IPS DF 6.9 (cell line): ENCODE results near the gene PTPRU.

ENCODE experiments used
- DNase-seq: peaks from one replicate; pipeline ENCODE4 v3.0.0-alpha.2; 2013; ENCODE audit warnings: low read depth, low spot score
- H3K27ac ChIP-seq: one replicate; pipeline ENCODE4 v1.5.1; 2013; ENCODE audit warnings: low read length, control low read depth
- H3K27me3 ChIP-seq: 2 replicates; pipeline ENCODE4 v1.6.1; 2013; ENCODE audit warnings: mild to moderate bottlenecking, low read length; ENCODE audit not compliant: control insufficient read depth, insufficient read depth
- H3K36me3 ChIP-seq: 2 replicates; pipeline ENCODE4 v1.6.1; 2013; ENCODE audit warnings: low read length; ENCODE audit not compliant: control insufficient read depth, insufficient read depth
- H3K4me1 ChIP-seq: 2 replicates; pipeline ENCODE4 v1.6.1; 2013; ENCODE audit warnings: low read length; ENCODE audit not compliant: control insufficient read depth, insufficient read depth
- H3K4me3 ChIP-seq: 2 replicates; pipeline ENCODE4 v1.5.1; 2013; ENCODE audit warnings: mild to moderate bottlenecking, low read length
- H3K9me3 ChIP-seq: 2 replicates; pipeline ENCODE4 v1.6.1; 2013; ENCODE audit warnings: low read length, inconsistent platforms; ENCODE audit not compliant: control insufficient read depth, insufficient read depth
- WGBS: extraction: QIAGEN DNeasy Blood & Tissue Kit; methylation state at CpG from one replicate; pipeline ENCODE4 v1.1.7; 2013; ENCODE audit warnings: mixed read lengths, missing lambda C conversion rate; ENCODE audit not compliant: insufficient read length, insufficient coverage; 5-methylcytosine and 5-hydroxymethylcytosine counted together

Gene PTPRU

GRCh38 chr1:29255134-29255666 lies 18.9 kb downstream of the PTPRU start:
- H3K4me3 ChIP-seq, result no peak overlapping the region
- no peaks in the 10 kb centered on the region for H3K9me3 ChIP-seq
- H3K4me1 ChIP-seq, result peaks cover 11% of the 10 kb centered on the region
- no peaks in the 10 kb centered on the region for H3K36me3 ChIP-seq
- no peak overlapping the region for H3K27ac ChIP-seq
- H3K27me3 ChIP-seq, result peaks cover 4% of the 10 kb centered on the region; the same call in 1 of the 2 replicates
- no CpG with 5 or more reads among the region's 10 CpGs for WGBS
- DNase-seq, result no peak

DNA sequence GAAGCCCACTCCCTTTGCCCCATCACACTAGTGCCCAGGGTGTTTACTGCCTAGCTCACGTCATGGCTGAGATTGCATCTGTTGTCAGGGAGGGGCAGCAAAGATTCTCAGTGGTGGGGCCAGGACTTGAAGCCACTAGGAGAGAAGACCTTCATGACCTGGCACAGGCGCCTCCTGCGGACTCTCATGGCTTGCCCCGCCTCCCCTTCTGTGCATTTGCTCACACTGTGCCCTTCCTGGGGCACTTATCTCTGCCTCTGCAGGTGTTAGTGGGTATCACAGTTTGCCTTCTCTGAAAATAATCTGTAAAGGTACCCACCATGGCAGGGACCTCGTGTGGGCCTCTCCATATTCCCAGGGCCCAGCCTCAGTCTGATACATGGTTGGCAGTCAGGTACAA lies 20.1 kb downstream of the PTPRU start:
- Histone ChIP-seq H3K4me1 (peaks cover 15% of the 10 kb centered on the region), H3K4me3 (no peak overlapping the region), H3K27ac (no peak overlapping the region), H3K27me3 (peaks cover 4% of the 10 kb centered on the region; the same call in 1 of the 2 replicates), H3K36me3 (no peaks in the 10 kb centered on the region), H3K9me3 (no peaks in the 10 kb centered on the region)
- WGBS, result no CpG with 5 or more reads among the region's 5 CpGs
- no peak for DNase-seq

GRCh38 chr1:29256979-29257804 lies 20.9 kb downstream of the PTPRU start:
- H3K36me3 ChIP-seq, result no peaks in the 10 kb centered on the region
- no peak for DNase-seq
- H3K27ac ChIP-seq, result no peak overlapping the region
- peaks cover 4% of the 10 kb centered on the region; the same call in 1 of the 2 replicates for H3K27me3 ChIP-seq
- H3K4me3 ChIP-seq, result no peak overlapping the region
- H3K9me3 ChIP-seq, result no peaks in the 10 kb centered on the region
- H3K4me1 ChIP-seq, result peaks cover 15% of the 10 kb centered on the region
- WGBS, result 100% methylated on average over 1 of the region's 11 CpGs

DNA sequence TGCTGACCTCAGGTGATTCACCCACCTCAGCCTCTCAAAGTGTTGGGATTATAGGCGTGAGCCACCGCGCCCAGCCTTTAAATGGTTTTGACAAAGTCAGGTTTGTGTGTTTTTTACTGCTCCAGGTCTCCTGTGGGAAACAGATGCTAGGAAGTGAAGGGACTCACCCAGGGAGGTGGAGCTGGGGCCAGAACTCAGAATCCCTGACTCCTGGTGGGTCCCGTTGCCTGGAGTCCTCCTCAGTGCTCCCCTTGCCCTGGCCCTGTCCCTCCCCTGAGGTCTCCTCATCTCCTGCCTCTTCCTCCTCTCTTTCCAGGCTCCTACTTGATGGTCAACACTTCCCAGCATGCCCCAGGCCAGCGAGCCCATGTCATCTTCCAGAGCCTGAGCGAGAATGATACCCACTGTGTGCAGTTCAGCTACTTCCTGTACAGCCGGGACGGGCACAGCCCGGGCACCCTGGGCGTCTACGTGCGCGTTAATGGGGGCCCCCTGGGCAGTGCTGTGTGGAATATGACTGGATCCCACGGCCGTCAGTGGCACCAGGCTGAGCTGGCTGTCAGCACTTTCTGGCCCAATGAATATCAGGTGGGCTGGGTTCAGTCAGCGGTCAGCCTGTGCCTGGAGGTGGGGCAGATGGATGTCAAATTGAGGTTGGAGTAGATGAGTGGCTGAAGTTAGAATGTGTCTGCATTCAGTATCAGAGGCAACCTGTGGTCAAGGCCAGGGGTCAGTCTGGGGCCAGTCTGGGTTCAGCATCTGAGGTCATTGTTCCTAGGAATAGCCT lies 22.1 kb downstream of the PTPRU start:
- Histone ChIP-seq H3K27me3 (peaks cover 4% of the 10 kb centered on the region; the same call in 1 of the 2 replicates), H3K27ac (no peak overlapping the region), H3K9me3 (no peaks in the 10 kb centered on the region), H3K36me3 (no peaks in the 10 kb centered on the region), H3K4me3 (no peak overlapping the region), H3K4me1 (peaks cover 15% of the 10 kb centered on the region)
- no CpG with 5 or more reads among the region's 16 CpGs for WGBS
- no peak for DNase-seq

- Histone ChIP-seq H3K9me3 (no peaks in the 10 kb centered on the region), H3K36me3 (no peaks in the 10 kb centered on the region), H3K27me3 (peaks cover 4% of the 10 kb centered on the region; the same call in 1 of the 2 replicates), H3K4me1 (peaks cover 15% of the 10 kb centered on the region), H3K27ac (no peak overlapping the region), H3K4me3 (peak overlapping the region; percentile 62; the same call in 1 of the 2 replicates)
- no CpG with 5 or more reads among the region's 38 CpGs for WGBS
- DNase-seq, result no peak
Measured at GRCh38 chr1:29258976-29259801, 22.9 kb downstream of the PTPRU start.

GRCh38 chr1:29259802-29260441 lies 23.6 kb downstream of the PTPRU start:
- Histone ChIP-seq H3K4me3 (peak overlapping the region; percentile 62; the same call in 1 of the 2 replicates), H3K27me3 (peaks cover 4% of the 10 kb centered on the region; the same call in 1 of the 2 replicates), H3K27ac (no peak overlapping the region), H3K9me3 (no peaks in the 10 kb centered on the region), H3K36me3 (no peaks in the 10 kb centered on the region), H3K4me1 (peaks cover 15% of the 10 kb centered on the region)
- DNase-seq, result no peak
- no CpG with 5 or more reads among the region's 56 CpGs for WGBS

DNA sequence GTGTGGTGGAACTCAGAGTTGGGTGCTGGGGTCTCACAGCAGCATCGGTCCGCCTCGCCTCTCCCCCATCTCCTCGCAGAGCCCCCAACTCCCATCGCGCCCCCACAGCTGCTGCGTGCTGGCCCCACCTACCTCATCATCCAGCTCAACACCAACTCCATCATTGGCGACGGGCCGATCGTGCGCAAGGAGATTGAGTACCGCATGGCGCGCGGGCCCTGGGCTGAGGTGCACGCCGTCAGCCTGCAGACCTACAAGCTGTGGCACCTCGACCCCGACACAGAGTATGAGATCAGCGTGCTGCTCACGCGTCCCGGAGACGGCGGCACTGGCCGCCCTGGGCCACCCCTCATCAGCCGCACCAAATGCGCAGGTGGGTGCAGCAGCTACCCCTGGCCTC lies 24.2 kb downstream of the PTPRU start:
- H3K4me3 ChIP-seq, result peak overlapping the region; percentile 62; the same call in 1 of the 2 replicates
- H3K9me3 ChIP-seq, result no peaks in the 10 kb centered on the region
- peaks cover 15% of the 10 kb centered on the region for H3K4me1 ChIP-seq
- WGBS, result no CpG with 5 or more reads among the region's 29 CpGs
- peaks cover 4% of the 10 kb centered on the region; the same call in 1 of the 2 replicates for H3K27me3 ChIP-seq
- H3K36me3 ChIP-seq, result no peaks in the 10 kb centered on the region
- DNase-seq, result no peak
- no peak overlapping the region for H3K27ac ChIP-seq

GRCh38 chr1:29264773-29265389 lies 28.6 kb downstream of the PTPRU start:
- WGBS, result no CpG with 5 or more reads among the region's 4 CpGs
- Histone ChIP-seq H3K9me3 (no peaks in the 10 kb centered on the region), H3K27ac (no peak overlapping the region), H3K27me3 (no peaks in the 10 kb centered on the region), H3K4me3 (no peak overlapping the region), H3K4me1 (peaks cover 4% of the 10 kb centered on the region; the same call in 1 of the 2 replicates), H3K36me3 (no peaks in the 10 kb centered on the region)
- DNase-seq, result no peak

GRCh38 chr1:29266912-29267311 lies 30.6 kb downstream of the PTPRU start:
- no peaks in the 10 kb centered on the region for H3K9me3 ChIP-seq
- H3K4me1 ChIP-seq, result peaks cover 7% of the 10 kb centered on the region; the same call in 1 of the 2 replicates
- H3K27ac ChIP-seq, result no peak overlapping the region
- no peak for DNase-seq
- no peaks in the 10 kb centered on the region for H3K36me3 ChIP-seq
- no CpG with 5 or more reads among the region's 3 CpGs for WGBS
- H3K4me3 ChIP-seq, result no peak overlapping the region
- H3K27me3 ChIP-seq, result no peaks in the 10 kb centered on the region
